BLaER1 treated with 17β-estradiol and CSF1 and Interleukin-3, amounts not matched to agents 10 nM and 100 nM (cell line): ENCODE data around the gene S100A14.

ENCODE experiments used
- H3K27ac ChIP-seq, 11 experiments: shearing (Covaris generic); formaldehyde crosslinking; 2 replicates each; pipeline ENCODE4 v1.8.1; 2022
- H3K27me3 ChIP-seq, 11 experiments: shearing (Covaris generic); formaldehyde crosslinking; 2 replicates each; pipeline ENCODE4 v1.8.1; 2022
- H3K36me3 ChIP-seq, 11 experiments: shearing (Covaris generic); formaldehyde crosslinking; 2 replicates each; pipeline ENCODE4 v1.8.1; 2022
- H3K4me1 ChIP-seq, 10 experiments: shearing (Covaris generic); formaldehyde crosslinking; 2 replicates each; pipeline ENCODE4 v1.8.1; 2022
- H3K4me2 ChIP-seq, 11 experiments: shearing (Covaris generic); formaldehyde crosslinking; 2 replicates each; pipeline ENCODE4 v1.8.1; 2022
- H3K4me3 ChIP-seq, 10 experiments: shearing (Covaris generic); formaldehyde crosslinking; 2 replicates each; pipeline ENCODE4 v1.8.1; 2022
- H3K9ac ChIP-seq, 11 experiments: shearing (Covaris generic); formaldehyde crosslinking; 2 replicates each; pipeline ENCODE4 v1.8.1; 2022
- H3K9me3 ChIP-seq, 11 experiments: shearing (Covaris generic); formaldehyde crosslinking; replicated peaks in 1 of 11; 2 replicates each; pipeline ENCODE4 v1.8.1; 2022
- H4K20me1 ChIP-seq, 11 experiments: shearing (Covaris generic); formaldehyde crosslinking; 2 replicates each; pipeline ENCODE4 v1.8.1; 2022
- Cebpa-rat ChIP-seq, 11 experiments: shearing (Covaris generic); IDR thresholded peaks; 2 replicates each; pipeline ENCODE4 v1.8.1; 2022

S100A14 gene

DNA sequence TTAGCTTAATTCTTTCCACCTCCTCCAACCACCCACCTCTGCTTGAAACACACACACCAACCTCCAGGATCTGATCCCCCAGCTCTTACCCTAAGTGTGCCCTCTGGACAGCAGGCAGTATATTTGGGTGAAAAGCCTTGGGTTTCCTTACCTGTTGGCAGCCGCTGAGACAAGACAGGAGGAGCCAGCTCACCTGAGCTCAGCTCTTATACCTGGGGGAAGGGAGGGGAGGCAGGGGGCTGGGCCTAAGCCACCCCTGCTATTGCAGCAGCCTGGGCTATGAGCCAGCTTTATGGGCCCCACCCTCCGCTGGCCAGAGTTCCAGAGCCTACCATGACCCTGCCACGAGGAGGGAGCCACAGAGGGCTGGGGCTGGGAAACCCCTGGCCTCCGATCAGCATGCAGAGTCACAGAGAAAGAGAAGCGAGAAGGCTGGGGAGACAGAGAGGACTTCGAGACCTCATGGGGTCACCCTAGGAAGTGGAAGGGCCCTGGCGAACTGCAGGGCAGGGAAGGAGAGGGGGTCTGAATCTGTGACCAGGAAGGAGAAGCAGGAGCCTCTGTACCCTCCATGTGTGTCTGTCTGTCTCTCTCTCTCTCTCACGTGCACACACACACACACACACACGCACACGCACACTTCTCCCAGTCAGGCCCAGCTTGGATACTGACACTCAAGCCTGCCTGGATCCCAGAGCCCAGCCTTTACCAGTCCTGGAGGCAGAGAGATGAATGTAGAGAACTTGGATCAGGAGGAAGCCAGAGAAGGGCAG is at the start of gene S100A14:
Gene S100A14, minus strand, starts transcription at position 182 of the 773 bp plus-strand sequence. CDS start 467 bp downstream, outside the sequence.
- Histone ChIP-seq H3K4me2 (peak within 1 kb of the TSS in 10 of 11 experiments; percentile 31 to 82 (median 55); a peak in 18 of 22 replicates), H3K9ac (peak within 1 kb of the TSS in 8 of 11 experiments; percentile 8 to 51 (median 39); a peak in 8 of 22 replicates)

DNA sequence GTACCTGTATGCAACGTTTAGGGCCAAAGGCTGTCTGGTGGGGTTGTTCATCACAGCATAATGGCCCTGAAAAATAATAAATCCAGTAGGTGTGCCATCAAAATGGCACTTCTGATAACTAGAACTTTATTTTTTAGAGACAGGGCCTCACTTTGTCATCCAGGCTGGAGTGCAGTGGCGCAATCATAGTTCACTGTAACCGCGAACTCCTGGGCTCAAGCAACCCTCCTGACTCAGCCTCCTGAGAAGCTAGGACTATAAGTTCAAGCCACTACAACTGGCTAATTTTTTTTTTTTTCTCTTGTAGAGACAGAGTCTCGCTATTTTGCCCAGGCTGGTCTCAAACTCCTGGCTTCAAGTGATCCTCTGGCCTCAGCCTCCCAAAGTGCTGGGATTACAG is 47.1 kb upstream of the S100A14 start:
- Histone ChIP-seq H3K27ac (no peak overlapping the region; a peak in 1 of 22 replicates), H4K20me1 (peaks cover 0 to 87% (median 68%) of the 10 kb centered on the region in 11 experiments; a peak in 17 of 22 replicates), H3K9me3 (no peaks in the 10 kb centered on the region), H3K27me3 (no peaks in the 10 kb centered on the region), H3K4me1 (peaks cover 15 to 53% (median 26%) of the 10 kb centered on the region in 10 experiments), H3K9ac (peak overlapping the region in 3 of 11 experiments; percentile 36 to 44 (median 39); a peak in 3 of 22 replicates), H3K36me3 (peaks cover 77 to 88% (median 85%) of the 10 kb centered on the region in 11 experiments), H3K4me2 (no peak overlapping the region), H3K4me3 (no peak overlapping the region)
- TF ChIP-seq Cebpa-rat (IDR thresholded peaks at IDR 0.05): peak in 1 of 11 experiments; percentile 47; a peak in 1 of 22 replicates

More for the DNA sequence above, at the start of gene S100A14:
- H3K36me3 ChIP-seq: peaks cover 26 to 36% (median 32%) of the 10 kb centered on the region in 11 experiments
- H3K9me3 ChIP-seq: peaks cover 0 to 17% (median 11%) of the 10 kb centered on the region in 11 experiments; a peak in 12 of 22 replicates
- H3K4me1 ChIP-seq: peaks cover 34 to 83% (median 47%) of the 10 kb centered on the region in 10 experiments
- TF ChIP-seq Cebpa-rat (IDR thresholded peaks at IDR 0.05): no peak
- H3K27ac ChIP-seq: peak within 1 kb of the TSS in 10 of 11 experiments; percentile 18 to 62 (median 42); a peak in 17 of 22 replicates
- H3K27me3 ChIP-seq: no peaks in the 10 kb centered on the region
- H3K4me3 ChIP-seq: no peak within 1 kb of the TSS
- no peaks in the 10 kb centered on the region for H4K20me1 ChIP-seq

DNA sequence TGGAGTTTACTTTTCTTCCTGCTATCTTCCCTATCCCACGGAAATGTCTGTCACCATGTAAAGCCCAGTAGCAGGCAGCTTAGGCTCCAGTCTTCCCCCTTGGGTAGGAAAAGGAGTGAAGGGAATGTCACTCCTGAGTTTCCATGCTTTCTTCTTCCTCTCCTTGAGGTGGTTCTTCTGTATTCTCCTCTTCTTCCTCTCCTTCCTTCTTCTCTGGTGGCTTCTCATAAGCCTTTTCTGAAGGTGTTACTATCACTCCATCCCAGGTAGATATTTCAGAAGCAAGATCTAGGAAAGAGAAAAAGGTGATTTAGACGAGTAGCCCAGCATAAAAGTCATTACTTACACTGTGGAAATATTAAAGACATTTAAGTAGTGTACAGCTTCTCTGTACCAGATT is 46.1 kb upstream of the S100A14 start:
- no peak overlapping the region for H3K4me2 ChIP-seq
- peaks cover 0 to 78% (median 58%) of the 10 kb centered on the region in 11 experiments; a peak in 17 of 22 replicates for H4K20me1 ChIP-seq
- peaks cover 68 to 79% (median 76%) of the 10 kb centered on the region in 11 experiments for H3K36me3 ChIP-seq
- peak overlapping the region in 3 of 11 experiments; percentile 2 to 44 (median 36); a peak in 2 of 22 replicates for H3K9ac ChIP-seq
- peaks cover 17 to 49% (median 28%) of the 10 kb centered on the region in 10 experiments for H3K4me1 ChIP-seq
- 0 out of 22 replicates have a peak overlapping the region, but pooled peaks of 1 of the 11 experiments have one; percentile 7 for H3K27ac ChIP-seq
- TF ChIP-seq Cebpa-rat (IDR thresholded peaks at IDR 0.05): no peak
- H3K4me3 ChIP-seq: no peak overlapping the region
- H3K9me3 ChIP-seq: no peaks in the 10 kb centered on the region
- H3K27me3 ChIP-seq: no peaks in the 10 kb centered on the region

DNA sequence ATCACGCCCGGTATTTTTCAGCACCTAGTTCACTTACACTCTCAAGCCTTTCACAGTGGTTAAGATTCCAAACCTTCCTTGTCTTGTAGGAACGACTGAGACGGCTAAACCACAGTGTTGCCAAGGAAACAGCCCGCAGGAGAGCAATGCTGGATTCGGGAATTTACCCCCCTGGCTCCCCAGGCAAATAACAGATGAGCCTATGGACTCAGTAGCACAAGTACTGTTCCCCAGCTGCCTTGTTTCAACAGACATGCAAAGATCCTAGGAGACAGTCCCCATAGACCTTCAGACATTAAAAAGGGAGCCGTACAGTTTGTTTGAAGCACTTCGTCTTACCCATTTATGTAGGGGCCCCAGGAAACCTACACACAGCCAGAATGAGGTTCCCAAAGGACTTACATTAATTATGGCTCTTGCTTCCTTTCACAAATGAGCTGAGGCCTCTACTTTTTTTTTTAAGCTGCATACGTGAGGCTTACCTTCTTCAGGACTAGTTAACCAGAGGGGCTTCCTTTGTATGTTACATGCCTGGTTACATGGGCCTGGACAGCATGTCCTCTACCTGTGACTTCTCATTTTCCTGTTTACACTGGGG is 45.1 kb upstream of the S100A14 start:
- Histone ChIP-seq H3K36me3 (peaks cover 57 to 68% (median 65%) of the 10 kb centered on the region in 11 experiments), H3K4me1 (peaks cover 17 to 41% (median 28%) of the 10 kb centered on the region in 10 experiments), H3K27ac (peak overlapping the region in 3 of 11 experiments; percentile 1 to 26 (median 9); a peak in 2 of 22 replicates), H3K4me2 (no peak overlapping the region), H4K20me1 (peaks cover 0 to 67% (median 48%) of the 10 kb centered on the region in 11 experiments; a peak in 17 of 22 replicates), H3K27me3 (no peaks in the 10 kb centered on the region), H3K4me3 (no peak overlapping the region), H3K9me3 (no peaks in the 10 kb centered on the region), H3K9ac (peak overlapping the region in 3 of 11 experiments; percentile 16 to 32 (median 29); a peak in 5 of 22 replicates)
- TF ChIP-seq Cebpa-rat (IDR thresholded peaks at IDR 0.05): no peak

DNA sequence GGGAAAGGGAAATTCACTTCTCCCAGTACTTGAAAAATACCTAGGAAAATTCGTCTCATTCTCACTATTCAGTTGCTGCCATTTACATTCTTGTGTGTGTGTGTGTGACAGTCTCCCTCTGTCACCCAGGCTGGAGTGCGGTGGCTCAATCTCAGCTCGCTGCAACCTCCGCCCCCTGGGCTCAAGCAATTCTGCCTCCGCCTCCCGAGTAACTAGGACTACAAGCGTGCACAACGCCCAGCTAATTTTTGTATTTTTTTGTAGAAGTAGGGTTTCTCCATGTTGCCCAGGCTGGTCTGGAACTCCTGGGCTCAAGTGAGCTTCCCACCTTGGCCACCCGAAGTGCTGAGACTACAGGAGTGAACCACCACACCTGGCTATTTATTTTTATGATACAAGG is 43.5 kb upstream of the S100A14 start:
- Histone ChIP-seq H3K27ac (peak overlapping the region in 6 of 11 experiments; percentile 80 to 89 (median 84); a peak in 6 of 22 replicates), H4K20me1 (peaks cover 0 to 52% (median 32%) of the 10 kb centered on the region in 11 experiments; a peak in 17 of 22 replicates), H3K9ac (peak overlapping the region; percentile 81 to 91 (median 89))

DNA sequence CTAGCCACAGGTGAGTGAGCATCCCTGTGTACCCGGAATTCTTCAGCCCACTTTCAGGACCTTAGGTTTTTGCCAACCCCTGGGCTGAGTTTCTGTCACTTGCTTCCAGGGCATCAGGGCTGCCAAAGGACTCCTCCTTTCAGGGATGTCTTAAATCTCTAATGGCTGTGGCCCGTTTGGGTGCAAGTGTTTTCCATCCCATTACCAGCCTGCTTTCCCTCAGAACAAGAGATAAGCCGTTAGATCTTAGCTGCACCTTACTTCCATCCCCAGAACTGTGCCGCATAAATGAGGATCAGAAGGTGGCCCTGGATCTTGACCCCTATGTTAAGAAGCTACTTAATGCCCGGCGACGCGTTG is 43.0 kb upstream of the S100A14 start:
- Histone ChIP-seq H3K36me3 (peaks cover 37 to 47% (median 44%) of the 10 kb centered on the region in 11 experiments), H3K9me3 (no peaks in the 10 kb centered on the region), H3K9ac (peak overlapping the region; percentile 81 to 91 (median 89)), H3K4me3 (peak overlapping the region; percentile 70 to 96 (median 79)), H3K4me2 (peak overlapping the region; percentile 88 to 98 (median 95)), H4K20me1 (peaks cover 0 to 47% (median 27%) of the 10 kb centered on the region in 11 experiments; a peak in 16 of 22 replicates), H3K27me3 (no peaks in the 10 kb centered on the region), H3K4me1 (peaks cover 17 to 36% (median 28%) of the 10 kb centered on the region in 10 experiments), H3K27ac (peak overlapping the region; percentile 79 to 89 (median 84))
- no peak for TF ChIP-seq Cebpa-rat (IDR thresholded peaks at IDR 0.05)

More for the DNA sequence above, 43.5 kb upstream of the S100A14 start:
- Histone ChIP-seq H3K4me2 (peak overlapping the region; percentile 88 to 98 (median 95)), H3K4me1 (peaks cover 17 to 41% (median 28%) of the 10 kb centered on the region in 10 experiments), H3K36me3 (peaks cover 42 to 52% (median 49%) of the 10 kb centered on the region in 11 experiments), H3K4me3 (peak overlapping the region; percentile 70 to 96 (median 79)), H3K27me3 (no peaks in the 10 kb centered on the region), H3K9me3 (no peaks in the 10 kb centered on the region)
- no peak for TF ChIP-seq Cebpa-rat (IDR thresholded peaks at IDR 0.05)

DNA sequence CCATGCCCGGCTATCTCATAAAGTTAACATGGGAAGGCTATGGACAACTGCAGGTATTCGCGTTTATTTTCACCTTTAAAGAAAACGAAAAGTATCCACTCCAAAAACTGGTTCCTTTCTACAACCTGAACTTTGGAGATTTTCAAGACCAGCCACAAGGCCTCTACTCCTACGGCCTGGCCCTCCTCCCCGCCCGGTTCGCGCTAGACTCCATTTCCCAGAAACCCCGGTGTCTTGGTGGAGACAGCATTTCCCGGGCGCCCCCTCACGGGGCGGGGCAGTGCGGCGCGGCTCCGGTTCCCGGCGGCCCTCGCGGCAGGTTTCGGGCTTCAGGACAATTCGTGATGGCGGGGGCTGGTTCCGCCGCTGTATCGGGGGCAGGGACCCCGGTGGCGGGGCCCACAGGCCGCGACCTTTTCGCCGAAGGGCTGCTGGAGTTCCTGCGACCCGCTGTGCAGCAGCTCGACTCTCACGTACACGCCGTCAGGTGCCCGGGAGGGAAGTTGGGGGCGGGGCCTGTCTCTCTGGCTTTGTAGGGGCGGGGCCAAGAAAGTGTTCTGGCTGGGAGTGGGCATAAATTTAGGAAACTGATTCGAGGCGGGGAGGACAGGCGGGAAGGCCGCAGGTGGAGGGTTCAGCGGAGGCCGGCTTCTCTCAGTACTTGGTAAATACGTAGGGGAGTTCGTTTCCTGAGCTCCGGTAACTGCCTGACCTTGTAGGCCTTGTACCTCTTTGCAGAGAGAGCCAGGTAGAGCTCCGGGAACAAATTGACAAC is 42.5 kb upstream of the S100A14 start, which contains the start of gene SNAPIN:
Gene SNAPIN, plus strand, starts transcription at position 304 of the 775 bp plus-strand sequence. Its CDS starts 41 bp downstream, at position 345.
- H3K4me2 ChIP-seq: peak within 1 kb of the TSS; percentile 88 to 98 (median 95)
- H4K20me1 ChIP-seq: peaks cover 0 to 41% (median 26%) of the 10 kb centered on the region in 11 experiments; a peak in 16 of 22 replicates
- peaks cover 17 to 34% (median 28%) of the 10 kb centered on the region in 10 experiments for H3K4me1 ChIP-seq
- H3K27ac ChIP-seq: peak within 1 kb of the TSS; percentile 79 to 89 (median 84)
- peak within 1 kb of the TSS; percentile 70 to 96 (median 79) for H3K4me3 ChIP-seq
- H3K27me3 ChIP-seq: no peaks in the 10 kb centered on the region
- no peaks in the 10 kb centered on the region for H3K9me3 ChIP-seq
- peaks cover 31 to 42% (median 39%) of the 10 kb centered on the region in 11 experiments for H3K36me3 ChIP-seq
- no peak for TF ChIP-seq Cebpa-rat (IDR thresholded peaks at IDR 0.05)
- peak within 1 kb of the TSS; percentile 81 to 91 (median 89) for H3K9ac ChIP-seq

DNA sequence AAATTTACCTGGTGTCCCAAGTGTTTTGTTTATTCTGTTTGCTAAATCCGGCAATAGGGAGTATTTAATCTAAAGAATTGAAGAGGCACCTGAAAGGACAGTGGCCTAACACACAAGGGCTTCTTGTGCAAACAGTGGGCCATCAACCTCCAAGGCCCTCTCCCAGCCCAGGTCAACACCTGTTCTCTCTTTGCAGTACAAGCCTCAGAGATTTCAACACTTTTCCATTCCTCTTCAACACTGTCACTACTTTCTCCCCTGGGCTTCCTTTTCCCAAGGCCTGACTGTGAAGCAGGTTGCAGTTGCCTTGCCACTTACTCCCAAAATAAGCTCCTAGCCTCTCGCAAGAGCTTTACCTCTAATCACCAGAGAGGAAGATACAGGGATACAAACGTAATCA is 39.2 kb upstream of the S100A14 start:
- Histone ChIP-seq H3K27ac (no peak overlapping the region), H3K4me2 (no peak overlapping the region), H3K27me3 (no peaks in the 10 kb centered on the region), H3K4me3 (no peak overlapping the region), H4K20me1 (peaks cover 0 to 13% (median 10%) of the 10 kb centered on the region in 11 experiments; a peak in 13 of 22 replicates), H3K36me3 (peaks cover 0 to 9% (median 6%) of the 10 kb centered on the region in 11 experiments; a peak in 12 of 22 replicates), H3K9ac (no peak overlapping the region), H3K4me1 (peaks cover 17 to 35% (median 28%) of the 10 kb centered on the region in 10 experiments), H3K9me3 (no peaks in the 10 kb centered on the region)
- no peak for TF ChIP-seq Cebpa-rat (IDR thresholded peaks at IDR 0.05)
